A549 (cell line): ENCODE data around the gene PROSER1. TPM values are rescaled to one million over a fixed set of nuclear protein-coding genes. Genes with fewer than 3 reads are reported as not detected.

ENCODE experiments used
- ATAC-seq, 2 experiments: fragments of 200-7000 bp in 1 of 2; fragments of >200 bp in 1 of 2; cut with Nextera tagmentation in 1 of 2; cut with Tn5 transposase in 1 of 2; 3 replicates each; pipeline versions ENCODE4 v1.8.0 to v1.9.1; 2018 to 2020; ENCODE audit warnings: mild to moderate bottlenecking in 1 of 2, moderate library complexity in 1 of 2
- CTCF ChIA-PET: fragments of 300-600 bp; sonication (Branson Sonifier 250); formaldehyde crosslinking; extraction: SDS; loops from one replicate; lab custom pipeline; 2021; ENCODE audit warnings: antibody characterized with exemption, inconsistent platforms; lab: Yijun Ruan, JAX
- POLR2A ChIA-PET: fragments of 350-600 bp; formaldehyde crosslinking; extraction: SDS; loops from one replicate; lab custom pipeline; 2021; ENCODE audit warnings: antibody characterized with exemption, inconsistent platforms; lab: Yijun Ruan, JAX
- DNase-seq, 2 experiments: peaks; one replicate each; pipeline versions ENCODE4 v3.0.0 to v3.0.0-alpha.2; 2011 to 2016; ENCODE audit warnings: low read depth in 1 of 2, low spot score in 1 of 2
- FAIRE-seq: peaks from 2 replicates; lab custom pipeline; 2011; peaks lifted over from hg19 to GRCh38; lab: Jason Lieb, UNC
- H3K27ac ChIP-seq, 2 experiments: fragments of >200 bp; sonication (Bioruptor Twin); formaldehyde crosslinking; 3 replicates each; pipeline ENCODE4 v1.5.1; 2016 to 2017
- H3K4me1 ChIP-seq: fragments of >200 bp; sonication (Bioruptor Twin); formaldehyde crosslinking; 3 replicates; pipeline ENCODE4 v1.6.1; 2016
- H3K4me2 ChIP-seq: fragments of >200 bp; sonication (Bioruptor Twin); formaldehyde crosslinking; 3 replicates; pipeline ENCODE4 v1.6.1; 2016
- H3K4me3 ChIP-seq: fragments of >200 bp; sonication (Bioruptor Twin); formaldehyde crosslinking; 3 replicates; pipeline ENCODE4 v1.5.1; 2016
- H3K9me3 ChIP-seq: fragments of >200 bp; sonication (Bioruptor Twin); formaldehyde crosslinking; 3 replicates; pipeline ENCODE4 v1.6.1; 2016
- CHD2 ChIP-seq: fragments of 150-350 bp; IDR thresholded peaks from 2 replicates; pipeline ENCODE4 v1.6.1; 2014; ENCODE audit warnings: low read length; ENCODE audit not compliant: partially characterized antibody
- EHF ChIP-seq: fragments of 250-450 bp; sonication (Bioruptor Pico); IDR thresholded peaks from 2 replicates; pipeline ENCODE4 v1.5.0; 2020; ENCODE audit warnings: mild to moderate bottlenecking
- ESRRA ChIP-seq: fragments of 150-350 bp; IDR thresholded peaks from 2 replicates; pipeline ENCODE4 v1.6.1; 2014; ENCODE audit warnings: mild to moderate bottlenecking, low read length, borderline replicate concordance
- FOSB ChIP-seq: fragments of 250-450 bp; sonication (Bioruptor Pico); IDR thresholded peaks from 2 replicates; pipeline ENCODE4 v1.5.0; 2020; ENCODE audit warnings: mild to moderate bottlenecking, moderate library complexity
- GATA3 ChIP-seq: IDR thresholded peaks from 2 replicates; pipeline ENCODE4 v1.6.1; 2012; ENCODE audit warnings: borderline replicate concordance
- KDM1A ChIP-seq: fragments of 200-600 bp; sonication (generic); IDR thresholded peaks from 2 replicates; pipeline ENCODE4 v1.6.1; 2016; ENCODE audit warnings: low read depth, mild to moderate bottlenecking
- MAFK ChIP-seq: fragments of 450-650 bp; IDR thresholded peaks from 2 replicates; pipeline ENCODE4 v1.6.1; 2014; ENCODE audit not compliant: partially characterized antibody
- NPAS2 ChIP-seq: fragments of 250-450 bp; sonication (Bioruptor Pico); IDR thresholded peaks from 2 replicates; pipeline ENCODE4 v1.8.0; 2022; ENCODE audit warnings: mild to moderate bottlenecking, moderate library complexity, borderline replicate concordance
- RAD21 ChIP-seq, 2 experiments: fragments of >200 bp in 1 of 2; sonication (Bioruptor Twin) in 1 of 2; formaldehyde crosslinking in 1 of 2; IDR thresholded peaks in 1 of 2; conservative IDR thresholded peaks in 1 of 2; 2 replicates in 1 of 2; 3 replicates in 1 of 2; pipeline ENCODE4 v1.6.1; 2012 to 2018; ENCODE audit warnings: inconsistent platforms in 1 of 2
- RARB ChIP-seq: fragments of 250-450 bp; sonication (Bioruptor Pico); IDR thresholded peaks from 2 replicates; pipeline ENCODE4 v1.8.0; 2021; ENCODE audit warnings: mild to moderate bottlenecking, moderate library complexity
- RCOR1 ChIP-seq: fragments of 150-350 bp; IDR thresholded peaks from 2 replicates; pipeline ENCODE4 v1.6.1; 2014; ENCODE audit warnings: antibody characterized with exemption, low read length, low read depth
- ZC3H11A ChIP-seq: fragments of 450-650 bp; IDR thresholded peaks from 2 replicates; pipeline ENCODE4 v1.6.1; 2014; ENCODE audit warnings: antibody characterized with exemption, mild to moderate bottlenecking
- ZSCAN20 ChIP-seq: fragments of 250-450 bp; sonication (Bioruptor Pico); IDR thresholded peaks from 2 replicates; pipeline ENCODE4 v1.8.0; 2022; ENCODE audit warnings: mild to moderate bottlenecking, moderate library complexity
- WGBS: methylation state at CpG from one replicate; pipeline ENCODE4 v1.1.6; 2017; ENCODE audit errors: missing lambda C conversion rate; 5-methylcytosine and 5-hydroxymethylcytosine counted together
- polyA plus RNA-seq, 4 experiments: library from polyadenylated mRNA; depleted of rRNA in 3 of 4; stranded (reverse); fragments of >200 nt; fragmentation: RNase III in 1 of 4; extraction: RNeasy Plus Mini Kit Qiagen cat#74134 plus additional on column Dnase treatment in 1 of 4; gene quantifications; 2 replicates in 3 of 4; 3 replicates in 1 of 4; pipeline ENCODE4 v1.2.3, GENCODE V29; 2011 to 2017
- TF ChIP-seq, protein P1 (sequence below): fragments of 250-450 bp; sonication (Bioruptor Pico); IDR thresholded peaks from 2 replicates; pipeline ENCODE4 v1.5.0; 2021; ENCODE audit warnings: mild to moderate bottlenecking, moderate library complexity, borderline replicate concordance
- TF ChIP-seq, protein P2 (sequence below): fragments of 200-600 bp; sonication (generic); IDR thresholded peaks from 2 replicates; pipeline ENCODE4 v1.6.1; 2016; ENCODE audit warnings: antibody characterized with exemption, mild to moderate bottlenecking, moderate library complexity
- TF ChIP-seq, protein P3 (sequence below): IDR thresholded peaks from 2 replicates; pipeline ENCODE4 v1.6.1; 2012
- TF ChIP-seq, protein P4 (sequence below): fragments of 150-350 bp; IDR thresholded peaks from 2 replicates; pipeline ENCODE4 v1.6.1; 2014; ENCODE audit warnings: low read depth, mild to moderate bottlenecking, low read length
- TF ChIP-seq, protein P5 (sequence below): fragments of 450-650 bp; IDR thresholded peaks from 2 replicates; pipeline ENCODE4 v1.6.1; 2014; ENCODE audit warnings: antibody characterized with exemption
- TF ChIP-seq, protein P6 (sequence below): IDR thresholded peaks from 2 replicates; pipeline ENCODE4 v1.6.1; 2012; ENCODE audit warnings: low read depth, borderline replicate concordance

Gene PROSER1
- polyA plus RNA-seq, 2 of the 4 experiments (the other 2 are of a cell fraction): 9.9 to 19.0 TPM

DNA sequence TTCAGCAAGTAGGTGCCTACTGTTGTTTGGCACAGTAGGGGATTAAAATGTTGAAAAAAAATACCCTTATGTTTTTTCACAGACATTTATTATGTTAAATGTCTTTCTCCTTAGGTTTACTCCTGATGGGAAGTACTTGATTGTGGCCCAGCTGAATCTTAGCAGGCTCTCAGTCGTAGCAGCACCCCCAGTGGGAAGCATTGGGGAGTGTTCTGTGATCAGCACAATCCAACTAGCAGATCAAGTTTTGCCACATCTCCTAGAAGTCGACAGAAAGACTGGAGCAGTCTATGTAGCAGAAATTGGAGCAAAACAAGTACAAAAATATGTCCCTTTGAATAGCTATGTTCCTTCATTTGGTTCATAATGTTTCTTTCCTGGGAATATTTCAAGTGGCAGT, 9.7 kb upstream of the PROSER1 start:
- no peak for TF ChIP-seq ZSCAN20
- TF ChIP-seq, protein P1, sequence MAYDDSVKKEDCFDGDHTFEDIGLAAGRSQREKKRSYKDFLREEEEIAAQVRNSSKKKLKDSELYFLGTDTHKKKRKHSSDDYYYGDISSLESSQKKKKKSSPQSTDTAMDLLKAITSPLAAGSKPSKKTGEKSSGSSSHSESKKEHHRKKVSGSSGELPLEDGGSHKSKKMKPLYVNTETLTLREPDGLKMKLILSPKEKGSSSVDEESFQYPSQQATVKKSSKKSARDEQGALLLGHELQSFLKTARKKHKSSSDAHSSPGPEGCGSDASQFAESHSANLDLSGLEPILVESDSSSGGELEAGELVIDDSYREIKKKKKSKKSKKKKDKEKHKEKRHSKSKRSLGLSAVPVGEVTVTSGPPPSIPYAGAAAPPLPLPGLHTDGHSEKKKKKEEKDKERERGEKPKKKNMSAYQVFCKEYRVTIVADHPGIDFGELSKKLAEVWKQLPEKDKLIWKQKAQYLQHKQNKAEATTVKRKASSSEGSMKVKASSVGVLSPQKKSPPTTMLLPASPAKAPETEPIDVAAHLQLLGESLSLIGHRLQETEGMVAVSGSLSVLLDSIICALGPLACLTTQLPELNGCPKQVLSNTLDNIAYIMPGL (CRISPR knock-in tag): no peak
- TF ChIP-seq RARB (CRISPR knock-in tag): no peak
- no peak for TF ChIP-seq MAFK
- TF ChIP-seq, protein P2, sequence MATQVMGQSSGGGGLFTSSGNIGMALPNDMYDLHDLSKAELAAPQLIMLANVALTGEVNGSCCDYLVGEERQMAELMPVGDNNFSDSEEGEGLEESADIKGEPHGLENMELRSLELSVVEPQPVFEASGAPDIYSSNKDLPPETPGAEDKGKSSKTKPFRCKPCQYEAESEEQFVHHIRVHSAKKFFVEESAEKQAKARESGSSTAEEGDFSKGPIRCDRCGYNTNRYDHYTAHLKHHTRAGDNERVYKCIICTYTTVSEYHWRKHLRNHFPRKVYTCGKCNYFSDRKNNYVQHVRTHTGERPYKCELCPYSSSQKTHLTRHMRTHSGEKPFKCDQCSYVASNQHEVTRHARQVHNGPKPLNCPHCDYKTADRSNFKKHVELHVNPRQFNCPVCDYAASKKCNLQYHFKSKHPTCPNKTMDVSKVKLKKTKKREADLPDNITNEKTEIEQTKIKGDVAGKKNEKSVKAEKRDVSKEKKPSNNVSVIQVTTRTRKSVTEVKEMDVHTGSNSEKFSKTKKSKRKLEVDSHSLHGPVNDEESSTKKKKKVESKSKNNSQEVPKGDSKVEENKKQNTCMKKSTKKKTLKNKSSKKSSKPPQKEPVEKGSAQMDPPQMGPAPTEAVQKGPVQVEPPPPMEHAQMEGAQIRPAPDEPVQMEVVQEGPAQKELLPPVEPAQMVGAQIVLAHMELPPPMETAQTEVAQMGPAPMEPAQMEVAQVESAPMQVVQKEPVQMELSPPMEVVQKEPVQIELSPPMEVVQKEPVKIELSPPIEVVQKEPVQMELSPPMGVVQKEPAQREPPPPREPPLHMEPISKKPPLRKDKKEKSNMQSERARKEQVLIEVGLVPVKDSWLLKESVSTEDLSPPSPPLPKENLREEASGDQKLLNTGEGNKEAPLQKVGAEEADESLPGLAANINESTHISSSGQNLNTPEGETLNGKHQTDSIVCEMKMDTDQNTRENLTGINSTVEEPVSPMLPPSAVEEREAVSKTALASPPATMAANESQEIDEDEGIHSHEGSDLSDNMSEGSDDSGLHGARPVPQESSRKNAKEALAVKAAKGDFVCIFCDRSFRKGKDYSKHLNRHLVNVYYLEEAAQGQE: no peak
- no peak for TF ChIP-seq ESRRA
- TF ChIP-seq NPAS2 (CRISPR knock-in tag): no peak
- TF ChIP-seq, protein P3, sequence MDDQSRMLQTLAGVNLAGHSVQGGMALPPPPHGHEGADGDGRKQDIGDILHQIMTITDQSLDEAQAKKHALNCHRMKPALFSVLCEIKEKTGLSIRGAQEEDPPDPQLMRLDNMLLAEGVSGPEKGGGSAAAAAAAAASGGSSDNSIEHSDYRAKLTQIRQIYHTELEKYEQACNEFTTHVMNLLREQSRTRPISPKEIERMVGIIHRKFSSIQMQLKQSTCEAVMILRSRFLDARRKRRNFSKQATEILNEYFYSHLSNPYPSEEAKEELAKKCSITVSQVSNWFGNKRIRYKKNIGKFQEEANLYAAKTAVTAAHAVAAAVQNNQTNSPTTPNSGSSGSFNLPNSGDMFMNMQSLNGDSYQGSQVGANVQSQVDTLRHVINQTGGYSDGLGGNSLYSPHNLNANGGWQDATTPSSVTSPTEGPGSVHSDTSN: no peak
- TF ChIP-seq GATA3: no peak
- no peak for TF ChIP-seq RAD21 (conservative IDR thresholded peaks at IDR 0.05 in 1 of 2, IDR thresholded peaks at IDR 0.05 in 1 of 2)
- no peak for TF ChIP-seq FOSB
- TF ChIP-seq EHF (CRISPR knock-in tag): no peak
- TF ChIP-seq, protein P4, sequence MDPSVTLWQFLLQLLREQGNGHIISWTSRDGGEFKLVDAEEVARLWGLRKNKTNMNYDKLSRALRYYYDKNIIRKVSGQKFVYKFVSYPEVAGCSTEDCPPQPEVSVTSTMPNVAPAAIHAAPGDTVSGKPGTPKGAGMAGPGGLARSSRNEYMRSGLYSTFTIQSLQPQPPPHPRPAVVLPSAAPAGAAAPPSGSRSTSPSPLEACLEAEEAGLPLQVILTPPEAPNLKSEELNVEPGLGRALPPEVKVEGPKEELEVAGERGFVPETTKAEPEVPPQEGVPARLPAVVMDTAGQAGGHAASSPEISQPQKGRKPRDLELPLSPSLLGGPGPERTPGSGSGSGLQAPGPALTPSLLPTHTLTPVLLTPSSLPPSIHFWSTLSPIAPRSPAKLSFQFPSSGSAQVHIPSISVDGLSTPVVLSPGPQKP: no peak
- no peak for TF ChIP-seq CHD2
- TF ChIP-seq RCOR1: no peak
- TF ChIP-seq, protein P5, sequence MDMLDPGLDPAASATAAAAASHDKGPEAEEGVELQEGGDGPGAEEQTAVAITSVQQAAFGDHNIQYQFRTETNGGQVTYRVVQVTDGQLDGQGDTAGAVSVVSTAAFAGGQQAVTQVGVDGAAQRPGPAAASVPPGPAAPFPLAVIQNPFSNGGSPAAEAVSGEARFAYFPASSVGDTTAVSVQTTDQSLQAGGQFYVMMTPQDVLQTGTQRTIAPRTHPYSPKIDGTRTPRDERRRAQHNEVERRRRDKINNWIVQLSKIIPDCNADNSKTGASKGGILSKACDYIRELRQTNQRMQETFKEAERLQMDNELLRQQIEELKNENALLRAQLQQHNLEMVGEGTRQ: no peak
- no peak for TF ChIP-seq ZC3H11A
- no peak for TF ChIP-seq KDM1A
- TF ChIP-seq, protein P6, sequence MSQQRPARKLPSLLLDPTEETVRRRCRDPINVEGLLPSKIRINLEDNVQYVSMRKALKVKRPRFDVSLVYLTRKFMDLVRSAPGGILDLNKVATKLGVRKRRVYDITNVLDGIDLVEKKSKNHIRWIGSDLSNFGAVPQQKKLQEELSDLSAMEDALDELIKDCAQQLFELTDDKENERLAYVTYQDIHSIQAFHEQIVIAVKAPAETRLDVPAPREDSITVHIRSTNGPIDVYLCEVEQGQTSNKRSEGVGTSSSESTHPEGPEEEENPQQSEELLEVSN: no peak
- FAIRE-seq (no peak), DNase-seq (no peak), ATAC-seq (no peak)
- CTCF ChIA-PET: no interaction called here
- no peaks in the 10 kb centered on the region for H3K4me1 ChIP-seq
- no peak overlapping the region for H3K27ac ChIP-seq
- no peak overlapping the region for H3K4me2 ChIP-seq
- 40% methylated on average over 2 of the region's 2 CpGs for WGBS
- no peak overlapping the region for H3K4me3 ChIP-seq
- H3K9me3 ChIP-seq: no peaks in the 10 kb centered on the region
- POLR2A ChIA-PET: no interaction called here
